ENCODE results near the gene STIP1. TPM values are rescaled to one million over a fixed set of nuclear protein-coding genes. Genes with fewer than 3 reads are reported as not detected.
"Not testable (repeated sequence)": the region's sequence is repeated elsewhere in the genome, so short reads cannot be mapped to it uniquely, and the experiment has no call there.

The STIP1 gene
- total RNA-seq, 4 donors from 2014 or later, result 80.8 to 116 (median 106) TPM

GRCh38 chr11:64161037-64161436 is 24.9 kb upstream of the STIP1 start:
- 95 to 96% methylated on average over 10 of the region's 10 CpGs for WGBS, 2 donors

GRCh38 chr11:64162769-64163168 is 23.2 kb upstream of the STIP1 start:
- intact Hi-C loops (cut with DNase I); H3K27me3 ChIP-seq; DNase-seq; H3K4me3 ChIP-seq (replicated peaks in 1 of 3); H3K36me3 ChIP-seq; H3K27ac ChIP-seq; H3K9me3 ChIP-seq: not testable (repeated sequence)
- WGBS, 2 donors, result 93 to 94% methylated on average over 16 of the region's 16 CpGs
- peaks cover 11 to 13% of the 10 kb centered on the region in 2 donors for H3K4me1 ChIP-seq

More at GRCh38 chr11:64161037-64161436, 24.9 kb upstream of the STIP1 start:
- H3K9me3 ChIP-seq, result no peaks in the 10 kb centered on the region
- peaks cover 7 to 13% of the 10 kb centered on the region in 2 donors for H3K4me1 ChIP-seq
- H3K27ac ChIP-seq, result no peak overlapping the region
- no peak for DNase-seq
- no peaks in the 10 kb centered on the region for H3K27me3 ChIP-seq
- no peak for TF ChIP-seq CTCF (IDR thresholded peaks at IDR 0.05)
- TF ChIP-seq POLR2A (IDR thresholded peaks at IDR 0.05), result no peak
- H3K4me3 ChIP-seq (replicated peaks in 1 of 3), result no peak overlapping the region
- intact Hi-C loops (cut with DNase I), result no loop called here
- no peaks in the 10 kb centered on the region for H3K36me3 ChIP-seq

- DNase-seq, result no peak
- Histone ChIP-seq H3K4me1 (peaks cover 11 to 13% of the 10 kb centered on the region in 2 donors), H3K4me3 (replicated peaks in 1 of 3) (no peak overlapping the region), H3K9me3 (no peaks in the 10 kb centered on the region), H3K27ac (peak overlapping the region in 2 of 3 donors; percentile 77 to 96), H3K36me3 (no peaks in the 10 kb centered on the region), H3K27me3 (no peaks in the 10 kb centered on the region)
- TF ChIP-seq POLR2A (IDR thresholded peaks at IDR 0.05) (no peak), CTCF (IDR thresholded peaks at IDR 0.05) (no peak)
- 96 to 98% methylated on average over 4 to 5 of the region's 5 CpGs for WGBS, 2 donors
- intact Hi-C loops (cut with DNase I), result no loop called here
Measured at GRCh38 chr11:64163951-64164350, 22.0 kb upstream of the STIP1 start.

GRCh38 chr11:64164392-64165312 is 21.3 kb upstream of the STIP1 start:
- DNase-seq, result peak; percentile 59 to 62
- no peaks in the 10 kb centered on the region for H3K27me3 ChIP-seq
- H3K4me1 ChIP-seq, result peaks cover 11 to 13% of the 10 kb centered on the region in 2 donors
- peak overlapping the region; percentile 77 to 96 (median 93) for H3K27ac ChIP-seq
- intact Hi-C loops (cut with DNase I), result no loop called here
- TF ChIP-seq CTCF (IDR thresholded peaks at IDR 0.05) (no peak), POLR2A (IDR thresholded peaks at IDR 0.05) (peak in 1 of 2 donors; percentile 21)
- no peaks in the 10 kb centered on the region for H3K36me3 ChIP-seq
- no peaks in the 10 kb centered on the region for H3K9me3 ChIP-seq
- WGBS, 2 donors, result 41 to 46% methylated on average over 15 to 18 of the region's 20 CpGs
- peak overlapping the region in 2 of 3 donors; percentile 64 to 79 for H3K4me3 ChIP-seq (replicated peaks in 1 of 3)

- TF ChIP-seq CTCF (IDR thresholded peaks at IDR 0.05) (no peak), POLR2A (IDR thresholded peaks at IDR 0.05) (no peak)
- Histone ChIP-seq H3K27me3 (no peaks in the 10 kb centered on the region), H3K4me1 (peaks cover 11 to 13% of the 10 kb centered on the region in 2 donors), H3K4me3 (replicated peaks in 1 of 3) (peak overlapping the region; percentile 64 to 93 (median 79)), H3K36me3 (no peaks in the 10 kb centered on the region), H3K9me3 (no peaks in the 10 kb centered on the region), H3K27ac (peak overlapping the region; percentile 77 to 96 (median 93))
- peak; percentile 42 to 60 for DNase-seq
- intact Hi-C loops (cut with DNase I), result no loop called here
- WGBS, 2 donors, result 0% methylated on average over 9 of the region's 32 CpGs; no CpG with 5 or more reads in 1 of the 2 donors
Measured at GRCh38 chr11:64165481-64165841, 20.5 kb upstream of the STIP1 start.
